8988T (cell line): Measurements from ENCODE around the gene CILP2.

ENCODE experiments used
- DNase-seq: peaks from one replicate; pipeline ENCODE4 v3.0.0; 2011

Gene CILP2, protein sequence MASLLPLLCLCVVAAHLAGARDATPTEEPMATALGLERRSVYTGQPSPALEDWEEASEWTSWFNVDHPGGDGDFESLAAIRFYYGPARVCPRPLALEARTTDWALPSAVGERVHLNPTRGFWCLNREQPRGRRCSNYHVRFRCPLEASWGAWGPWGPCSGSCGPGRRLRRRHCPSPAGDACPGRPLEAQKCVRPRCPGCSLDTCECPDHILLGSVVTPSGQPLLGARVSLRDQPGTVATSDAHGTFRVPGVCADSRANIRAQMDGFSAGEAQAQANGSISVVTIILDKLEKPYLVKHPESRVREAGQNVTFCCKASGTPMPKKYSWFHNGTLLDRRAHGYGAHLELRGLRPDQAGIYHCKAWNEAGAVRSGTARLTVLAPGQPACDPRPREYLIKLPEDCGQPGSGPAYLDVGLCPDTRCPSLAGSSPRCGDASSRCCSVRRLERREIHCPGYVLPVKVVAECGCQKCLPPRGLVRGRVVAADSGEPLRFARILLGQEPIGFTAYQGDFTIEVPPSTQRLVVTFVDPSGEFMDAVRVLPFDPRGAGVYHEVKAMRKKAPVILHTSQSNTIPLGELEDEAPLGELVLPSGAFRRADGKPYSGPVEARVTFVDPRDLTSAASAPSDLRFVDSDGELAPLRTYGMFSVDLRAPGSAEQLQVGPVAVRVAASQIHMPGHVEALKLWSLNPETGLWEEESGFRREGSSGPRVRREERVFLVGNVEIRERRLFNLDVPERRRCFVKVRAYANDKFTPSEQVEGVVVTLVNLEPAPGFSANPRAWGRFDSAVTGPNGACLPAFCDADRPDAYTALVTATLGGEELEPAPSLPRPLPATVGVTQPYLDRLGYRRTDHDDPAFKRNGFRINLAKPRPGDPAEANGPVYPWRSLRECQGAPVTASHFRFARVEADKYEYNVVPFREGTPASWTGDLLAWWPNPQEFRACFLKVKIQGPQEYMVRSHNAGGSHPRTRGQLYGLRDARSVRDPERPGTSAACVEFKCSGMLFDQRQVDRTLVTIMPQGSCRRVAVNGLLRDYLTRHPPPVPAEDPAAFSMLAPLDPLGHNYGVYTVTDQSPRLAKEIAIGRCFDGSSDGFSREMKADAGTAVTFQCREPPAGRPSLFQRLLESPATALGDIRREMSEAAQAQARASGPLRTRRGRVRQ

DNA sequence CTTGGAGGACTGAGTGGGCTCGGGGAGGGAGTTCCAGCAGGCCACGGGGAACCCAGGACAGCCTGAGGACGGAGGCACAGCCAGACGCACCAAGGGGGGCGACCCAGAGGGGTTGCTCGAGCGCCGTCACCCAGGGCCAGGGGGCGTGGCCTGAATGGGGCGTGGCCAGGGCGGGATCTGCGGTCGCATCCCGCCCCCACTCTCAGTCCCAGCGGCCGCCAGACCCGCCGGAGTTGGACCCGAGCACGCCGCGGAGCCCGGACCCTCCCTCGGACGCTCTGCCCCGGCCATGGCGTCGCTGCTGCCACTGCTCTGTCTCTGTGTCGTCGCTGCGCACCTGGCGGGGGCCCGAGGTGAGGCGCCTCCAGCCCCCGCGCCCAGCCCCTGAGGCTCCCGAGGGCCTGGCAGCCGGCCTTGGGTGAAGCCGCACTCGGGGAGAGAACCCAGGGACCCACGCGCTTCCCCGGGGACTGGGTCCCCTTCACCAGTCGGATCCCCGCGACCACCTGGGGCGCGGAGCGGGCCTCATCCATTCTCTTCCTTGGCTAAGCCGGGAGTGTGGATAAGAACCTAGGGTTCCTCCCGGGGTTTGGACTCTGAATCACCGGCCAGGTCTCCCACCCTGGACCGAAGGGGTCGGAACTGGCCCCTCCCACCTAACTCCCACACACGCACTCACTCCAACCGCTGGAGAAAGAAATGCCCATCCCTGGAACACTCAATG, at the start of gene CILP2:
Gene CILP2 (plus strand): TSS at position 205 of the 724 bp plus-strand sequence. CDS start 85 bp downstream, at position 290.
- peak; percentile 80 for DNase-seq

DNA sequence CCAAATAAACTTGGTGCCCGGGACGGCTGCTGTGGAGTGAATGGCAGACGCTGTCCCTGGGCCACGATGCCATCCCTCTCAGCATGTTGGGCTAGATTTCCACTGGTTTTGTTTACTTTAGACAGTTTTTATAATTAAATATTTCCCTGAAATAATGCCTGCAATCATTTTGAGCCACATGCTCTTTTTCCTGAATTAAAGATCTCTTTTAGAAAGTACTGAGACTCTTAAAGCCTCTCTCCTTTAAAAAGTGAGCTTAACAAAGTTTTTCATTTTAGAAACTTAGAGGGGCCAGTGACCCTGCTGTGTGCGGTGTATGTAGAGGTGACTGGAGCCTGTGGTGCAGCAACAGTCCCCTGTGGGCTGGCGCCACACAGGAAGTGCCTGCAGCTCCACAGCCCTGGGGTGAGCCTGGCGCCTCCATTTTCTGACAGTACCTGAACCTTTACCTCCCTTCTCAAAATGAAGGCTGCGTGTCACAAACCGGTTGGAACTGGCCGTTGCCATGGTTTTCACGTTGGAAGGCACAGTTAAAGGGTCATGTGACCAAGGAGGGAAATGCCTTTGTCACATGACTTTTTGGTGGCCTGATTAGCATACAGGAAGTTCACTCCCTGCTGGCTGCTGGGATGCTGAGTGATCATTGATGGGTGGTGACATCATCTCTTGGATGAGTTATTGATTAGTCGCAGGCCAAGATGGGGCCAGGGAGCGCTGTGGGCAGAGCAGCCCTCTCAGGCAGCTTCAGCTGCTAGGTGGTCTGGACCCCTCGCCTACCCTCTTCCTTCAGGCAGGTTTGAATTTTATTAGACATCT, 49.0 kb upstream of the CILP2 start:
- DNase-seq: peak; percentile 63

DNA sequence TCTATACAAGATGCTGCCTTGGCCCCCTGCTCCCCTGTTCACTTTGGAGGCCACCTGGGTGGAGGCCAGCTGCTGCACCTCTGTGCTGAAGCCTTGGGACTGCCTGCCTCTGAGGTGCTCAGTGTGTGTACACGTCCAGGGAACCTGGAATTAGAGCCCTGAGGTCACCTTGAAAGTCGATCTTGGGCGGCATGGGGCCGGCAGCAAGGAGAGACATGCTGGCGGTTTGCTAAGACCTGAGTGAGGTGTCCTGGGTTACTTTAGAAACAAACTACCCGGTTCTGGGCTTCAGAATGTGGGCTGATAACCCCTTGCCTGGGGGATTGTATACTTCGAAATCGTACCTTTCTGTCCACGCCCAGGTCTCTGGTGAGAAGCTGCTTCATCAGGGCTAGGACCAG, 48.3 kb upstream of the CILP2 start:
- DNase-seq: no peak

DNA sequence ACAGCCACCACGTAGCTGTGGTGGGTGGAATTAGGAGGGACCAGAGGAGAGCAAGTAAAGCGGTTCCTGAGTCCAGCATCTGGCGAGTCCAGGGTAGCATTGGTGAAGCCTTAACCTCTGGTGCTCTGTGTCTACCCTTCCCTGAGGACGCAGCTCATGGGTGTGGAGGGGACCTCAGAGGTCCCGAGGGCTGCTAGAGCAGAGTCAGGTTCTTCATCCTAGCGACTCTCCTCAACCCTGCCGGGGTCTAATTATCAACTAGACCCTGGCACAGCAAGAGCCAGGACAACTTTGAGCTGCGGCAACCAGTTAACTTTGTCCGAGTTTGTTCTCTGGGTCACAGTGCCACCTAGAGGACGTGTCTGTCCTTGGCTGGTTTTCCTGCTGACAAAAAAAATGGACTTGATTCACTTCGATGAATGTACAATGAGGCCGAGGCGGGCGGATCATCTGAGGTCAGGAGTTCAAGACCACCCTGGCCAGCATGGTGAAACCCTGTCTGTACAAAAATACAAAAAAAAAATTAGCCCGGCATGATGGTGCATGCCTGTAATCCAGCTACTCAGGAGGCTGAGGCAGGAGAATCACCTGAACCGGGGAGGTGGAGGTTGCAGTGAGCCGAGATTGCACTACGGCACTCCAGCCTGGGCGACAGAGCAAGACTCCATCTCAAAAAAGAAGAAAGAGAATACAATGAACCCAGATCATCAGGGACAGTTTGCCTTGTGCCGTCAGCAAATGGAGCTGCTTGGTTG, 47.7 kb upstream of the CILP2 start:
- peak; percentile 73 for DNase-seq

DNA sequence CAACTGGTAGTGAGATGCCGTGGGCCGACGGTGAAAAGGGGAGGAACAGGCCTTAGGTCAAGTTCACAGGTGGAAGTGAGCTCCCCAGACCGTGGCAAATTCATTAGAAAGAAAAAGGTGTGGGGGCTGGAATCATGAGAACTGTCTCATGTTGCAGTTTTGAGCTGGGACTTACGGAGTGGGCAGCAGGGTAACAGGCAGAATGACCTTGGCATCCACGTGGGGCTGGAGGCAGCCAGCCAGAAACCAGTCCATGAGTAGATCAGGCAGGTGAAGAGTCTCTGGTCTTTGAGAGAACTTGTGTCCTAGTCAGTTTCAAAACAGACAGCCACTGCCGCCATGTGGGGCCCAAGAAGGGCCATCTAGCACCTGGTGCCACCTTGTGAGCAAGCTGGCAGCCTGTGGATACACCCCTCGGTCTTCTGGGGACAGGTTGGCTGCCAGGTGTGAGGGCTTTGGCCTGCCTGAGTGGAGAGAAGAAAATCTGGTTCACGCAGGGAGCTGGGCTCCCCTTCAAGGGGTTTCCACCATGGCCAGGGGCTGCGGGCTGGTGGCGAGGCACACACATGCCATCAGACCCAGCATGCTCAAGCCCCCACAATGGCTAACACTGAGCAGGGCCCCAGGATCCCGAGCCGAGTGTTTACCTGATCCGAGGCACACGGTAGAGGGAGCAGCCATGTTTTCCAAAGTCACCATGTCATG, 46.6 kb upstream of the CILP2 start:
- DNase-seq: no peak

DNA sequence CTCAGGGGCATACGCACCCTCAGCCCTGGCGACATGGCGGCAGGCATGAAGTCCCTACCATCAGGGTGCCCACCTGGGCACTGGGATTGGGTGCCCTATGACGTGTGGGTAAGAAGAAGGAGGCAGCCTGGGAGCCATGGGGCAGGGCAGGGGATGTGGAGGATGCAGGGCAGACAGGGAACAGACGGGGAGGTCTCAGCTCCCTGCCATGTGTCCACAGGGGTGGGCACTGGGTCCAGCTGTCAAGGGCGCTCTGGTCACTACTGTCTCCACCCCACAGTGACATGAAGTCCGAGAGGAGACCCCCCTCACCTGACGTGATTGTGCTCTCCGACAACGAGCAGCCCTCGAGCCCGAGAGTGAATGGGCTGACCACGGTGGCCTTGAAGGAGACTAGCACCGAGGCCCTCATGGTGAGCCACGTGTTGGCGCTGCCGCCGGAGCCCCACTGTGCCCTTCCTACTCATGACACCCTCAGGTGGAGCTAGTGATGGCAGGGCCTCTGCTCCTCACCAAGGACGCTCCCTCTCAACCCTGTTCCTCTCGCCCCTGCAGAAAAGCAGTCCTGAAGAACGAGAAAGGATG, 45.9 kb upstream of the CILP2 start:
- no peak for DNase-seq

DNA sequence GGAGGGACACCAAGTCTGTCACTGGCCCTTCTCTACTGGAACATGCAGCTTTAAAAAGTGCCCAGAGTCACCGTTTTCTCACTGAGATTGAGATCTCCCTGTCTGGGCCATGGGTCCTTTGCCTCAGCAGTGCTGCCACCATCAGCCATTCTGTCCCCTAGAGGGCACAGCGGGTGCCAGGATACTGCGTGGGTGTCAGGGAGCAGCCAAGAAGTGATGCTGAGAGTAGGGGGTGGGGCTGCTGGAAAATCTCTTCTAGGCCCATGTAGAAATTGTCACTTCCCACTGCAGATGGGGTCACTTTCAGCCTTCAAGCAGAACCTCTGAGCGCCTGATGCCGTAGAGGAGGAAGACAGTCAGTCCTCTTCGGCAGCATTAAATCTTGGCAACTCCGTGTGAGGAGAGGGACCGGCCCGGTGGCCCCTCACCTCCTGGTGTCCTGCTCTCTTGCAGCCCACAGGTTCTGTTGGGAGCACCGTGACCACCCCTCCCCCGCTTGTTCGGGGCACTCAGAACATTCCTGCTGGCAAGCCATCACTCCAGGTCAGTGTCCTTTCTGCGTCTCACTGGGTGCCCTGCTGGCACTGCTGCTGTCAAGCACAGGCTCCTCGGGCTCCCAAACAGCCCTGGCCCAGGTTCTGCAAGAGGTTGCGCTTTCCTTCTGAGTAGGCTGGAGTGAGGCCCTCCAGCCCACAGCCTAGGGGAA, 44.1 kb upstream of the CILP2 start:
- no peak for DNase-seq

DNA sequence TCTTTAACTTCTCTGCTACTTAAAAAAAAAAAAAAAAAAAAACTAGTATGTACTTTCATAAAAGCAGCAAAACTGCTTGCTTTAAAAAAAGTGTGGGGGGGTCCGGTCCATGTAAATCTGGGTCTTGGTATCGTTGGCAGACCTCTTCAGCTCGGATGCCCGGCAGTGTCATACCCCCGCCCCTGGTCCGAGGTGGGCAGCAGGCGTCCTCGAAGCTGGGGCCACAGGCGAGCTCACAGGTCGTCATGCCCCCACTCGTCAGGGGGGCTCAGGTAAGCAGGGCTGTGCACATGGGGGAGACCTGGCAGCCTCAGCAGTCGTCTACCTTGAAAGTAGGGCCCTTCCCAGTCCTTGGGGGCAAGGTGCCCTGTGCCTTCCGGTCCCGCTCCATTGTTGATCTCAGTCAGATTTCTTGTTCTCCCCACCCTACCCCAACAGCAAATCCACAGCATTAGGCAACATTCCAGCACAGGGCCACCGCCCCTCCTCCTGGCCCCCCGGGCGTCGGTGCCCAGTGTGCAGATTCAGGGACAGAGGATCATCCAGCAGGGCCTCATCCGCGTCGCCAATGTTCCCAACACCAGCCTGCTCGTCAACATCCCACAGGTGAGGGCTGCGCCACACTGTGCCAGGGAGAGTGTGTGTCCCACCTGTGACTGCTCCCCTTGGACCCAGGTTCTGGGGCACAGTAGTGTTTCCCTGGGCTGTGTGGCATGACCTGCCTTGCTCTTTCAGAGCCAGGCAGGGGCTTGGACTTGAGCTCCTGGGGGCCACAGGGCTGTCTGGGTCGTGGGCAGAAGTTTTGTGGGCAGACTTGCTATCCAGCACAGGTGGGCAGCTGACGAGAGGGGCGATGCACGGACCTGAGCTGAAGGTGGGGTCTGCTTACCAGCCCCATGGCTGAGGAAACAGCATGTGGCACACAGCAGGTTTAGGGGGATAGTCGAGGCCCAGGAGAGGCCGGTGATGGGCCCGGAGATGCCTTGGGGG, 42.2 kb upstream of the CILP2 start:
- DNase-seq: no peak

DNA sequence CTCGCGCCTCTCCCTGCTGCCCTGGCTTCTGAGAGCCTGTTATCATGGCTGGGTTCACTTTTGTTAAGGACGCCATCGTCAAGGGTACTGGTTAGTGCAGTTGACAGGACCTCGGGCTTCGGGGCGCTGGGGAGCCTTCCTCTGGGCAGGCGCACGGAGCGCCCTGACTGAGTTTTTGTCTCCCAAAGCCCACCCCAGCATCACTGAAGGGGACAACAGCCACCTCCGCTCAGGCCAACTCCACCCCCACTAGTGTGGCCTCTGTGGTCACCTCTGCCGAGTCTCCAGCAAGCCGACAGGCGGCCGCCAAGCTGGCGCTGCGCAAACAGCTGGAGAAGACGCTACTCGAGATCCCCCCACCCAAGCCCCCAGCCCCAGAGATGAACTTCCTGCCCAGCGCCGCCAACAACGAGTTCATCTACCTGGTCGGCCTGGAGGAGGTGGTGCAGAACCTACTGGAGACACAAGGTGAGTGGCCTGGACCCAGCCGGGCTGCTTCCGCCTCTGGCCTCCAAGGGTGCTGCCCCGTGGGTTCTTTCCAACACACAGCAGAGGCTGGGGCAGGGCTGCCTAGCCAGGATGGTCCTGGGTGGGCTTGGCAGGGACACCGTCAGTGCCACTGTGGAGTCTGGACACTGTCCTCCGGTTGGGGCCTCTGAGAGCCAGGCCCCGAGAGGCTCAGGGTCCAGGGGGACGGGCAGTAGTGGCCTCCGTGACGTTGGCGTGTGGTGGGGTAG, 39.6 kb upstream of the CILP2 start:
- DNase-seq: no peak

DNA sequence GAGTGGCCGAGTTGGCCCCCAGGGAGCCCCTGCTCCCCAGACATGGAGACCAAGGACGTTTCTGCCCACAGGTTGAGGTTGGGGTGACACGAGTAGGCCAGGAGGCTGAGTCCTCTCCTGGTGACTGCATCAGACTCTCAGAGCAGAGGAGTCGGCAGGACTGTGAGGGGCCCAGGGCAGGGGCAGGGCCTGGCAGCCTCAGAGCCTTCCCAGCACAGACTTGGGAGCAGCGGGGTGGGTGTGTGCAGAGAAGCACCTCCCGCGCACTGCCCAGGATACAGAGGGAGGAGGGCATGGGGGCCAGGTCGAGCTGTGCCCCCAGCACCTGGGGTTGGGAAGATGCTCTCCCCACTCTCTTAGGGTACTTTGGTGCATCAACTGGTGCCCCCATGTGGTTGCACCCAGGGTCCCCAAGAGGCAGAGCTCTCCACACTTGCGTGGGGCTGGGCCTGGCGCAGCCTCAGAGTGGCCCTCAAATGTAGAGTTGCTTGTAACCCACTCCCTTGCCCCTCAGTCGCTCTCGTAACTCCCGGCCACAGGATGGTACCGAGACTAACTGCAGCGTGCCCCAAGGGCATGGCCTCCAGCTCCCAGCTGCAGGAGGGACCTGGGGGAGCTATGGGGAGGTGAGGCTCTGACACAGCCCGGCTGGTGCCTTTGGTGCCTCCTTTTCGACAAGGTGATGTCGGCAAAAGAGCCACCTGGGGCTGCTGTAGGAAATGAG, 38.6 kb upstream of the CILP2 start:
- DNase-seq: no peak

DNA sequence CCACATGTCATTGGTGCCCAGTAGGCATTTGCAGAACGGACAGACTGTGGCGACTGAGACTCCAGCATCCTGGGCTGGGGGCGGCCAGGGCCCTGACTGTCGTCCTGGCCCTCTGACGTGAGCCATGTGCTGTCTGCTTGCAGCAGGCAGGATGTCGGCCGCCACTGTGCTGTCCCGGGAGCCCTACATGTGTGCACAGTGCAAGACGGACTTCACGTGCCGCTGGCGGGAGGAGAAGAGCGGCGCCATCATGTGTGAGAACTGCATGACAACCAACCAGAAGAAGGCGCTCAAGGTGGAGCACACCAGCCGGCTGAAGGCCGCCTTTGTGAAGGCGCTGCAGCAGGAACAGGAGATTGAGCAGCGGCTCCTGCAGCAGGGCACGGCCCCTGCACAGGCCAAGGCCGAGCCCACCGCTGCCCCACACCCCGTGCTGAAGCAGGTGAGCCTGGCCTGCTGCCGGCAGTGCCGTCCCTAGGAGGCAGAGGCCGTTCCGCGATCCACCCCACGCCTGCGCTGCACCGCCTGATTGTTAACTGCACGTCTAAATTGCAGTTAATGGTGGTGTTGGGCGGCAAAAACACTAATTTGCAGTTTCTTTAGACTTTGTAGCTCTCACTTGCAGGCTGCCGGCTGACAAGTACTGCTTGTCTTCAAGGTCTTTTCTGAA, 37.0 kb upstream of the CILP2 start:
- DNase-seq: no peak

DNA sequence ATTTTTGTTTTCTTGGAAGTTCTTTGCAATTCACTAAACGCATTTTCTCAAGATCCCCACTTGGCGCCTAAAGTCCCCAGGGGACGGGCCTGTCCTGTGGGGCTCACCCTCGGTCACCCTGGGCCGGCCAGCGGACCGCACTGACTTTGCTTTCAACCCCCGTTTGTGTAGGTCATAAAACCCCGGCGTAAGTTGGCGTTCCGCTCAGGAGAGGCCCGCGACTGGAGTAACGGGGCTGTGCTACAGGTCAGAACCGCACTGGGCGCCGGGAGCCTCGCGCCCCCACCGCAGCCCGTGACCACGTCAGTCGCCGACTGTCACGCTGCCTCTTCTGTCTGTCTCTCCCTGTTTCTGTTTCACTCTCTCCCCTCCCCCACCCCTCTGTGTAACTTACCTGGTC, 36.3 kb upstream of the CILP2 start:
- no peak for DNase-seq

DNA sequence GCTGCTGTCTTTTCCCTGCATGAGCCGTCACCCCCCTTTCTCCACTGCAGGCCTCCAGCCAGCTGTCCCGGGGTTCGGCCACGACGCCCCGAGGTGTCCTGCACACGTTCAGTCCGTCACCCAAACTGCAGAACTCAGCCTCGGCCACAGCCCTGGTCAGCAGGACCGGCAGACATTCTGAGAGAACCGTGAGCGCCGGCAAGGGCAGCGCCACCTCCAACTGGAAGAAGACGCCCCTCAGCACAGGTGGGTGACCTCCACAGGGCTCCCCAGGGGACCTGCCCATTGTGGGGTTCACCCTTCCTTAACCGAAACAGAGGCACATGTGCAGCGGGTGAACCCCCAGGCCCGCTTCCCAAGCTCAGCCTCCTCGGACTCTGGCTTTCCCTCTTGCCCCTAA, 35.8 kb upstream of the CILP2 start:
- DNase-seq: no peak

DNA sequence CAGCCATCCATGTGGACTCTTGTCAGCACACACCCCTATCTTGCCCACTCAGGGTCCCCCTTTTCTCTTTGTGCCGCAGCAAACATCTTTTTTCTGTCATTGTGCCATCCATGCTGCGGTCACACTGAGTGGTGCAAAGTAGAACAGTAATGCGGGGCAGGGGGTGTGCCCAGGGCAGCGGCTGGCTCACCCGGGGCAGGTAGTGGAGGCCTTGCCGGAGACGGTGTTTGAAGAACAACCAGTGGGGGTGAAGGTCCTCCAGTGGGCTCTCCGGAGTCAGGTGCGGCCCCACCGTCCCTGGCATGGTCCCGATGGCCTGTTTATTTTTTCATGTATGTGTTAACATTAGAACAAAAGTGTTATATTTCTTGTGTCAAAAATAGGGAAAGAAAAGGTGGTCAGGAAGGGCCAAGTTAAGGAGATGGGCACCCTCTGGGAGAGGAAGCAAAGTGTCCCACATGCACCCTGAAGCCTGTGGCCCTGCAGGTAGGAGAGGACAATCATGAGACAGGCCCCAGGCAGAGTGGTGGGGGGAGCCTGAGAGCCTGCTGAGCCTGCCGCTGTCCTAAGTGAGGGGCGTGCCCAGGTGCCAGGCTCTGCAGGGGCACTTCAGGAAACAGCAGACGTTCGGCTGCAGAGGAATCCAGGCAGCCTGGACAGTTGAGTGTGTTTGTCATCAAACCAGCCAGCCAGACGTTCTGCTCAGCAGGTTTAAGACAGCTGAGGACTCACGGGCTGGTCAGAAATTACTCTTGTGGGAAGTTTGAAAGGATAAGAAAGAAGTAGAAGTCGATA, 35.1 kb upstream of the CILP2 start:
- no peak for DNase-seq
